SK-N-SH treated with all-trans-retinoic acid at 6 μM for 48 hours (cell line): ENCODE results near the gene SKAP2.

Experiments used
- CSRNP3 ChIP-seq: fragments of 250-450 bp; sonication (Bioruptor Pico); IDR thresholded peaks from 2 replicates; pipeline ENCODE4 v1.5.1; 2021; ENCODE audit warnings: mild to moderate bottlenecking, moderate library complexity
- GLIS3 ChIP-seq: fragments of 250-450 bp; sonication (Bioruptor Pico); IDR thresholded peaks from 2 replicates; pipeline ENCODE4 v1.5.0; 2020; ENCODE audit warnings: mild to moderate bottlenecking, moderate library complexity
- ISL1 ChIP-seq: fragments of 250-450 bp; sonication (Bioruptor Pico); IDR thresholded peaks from 2 replicates; pipeline ENCODE4 v2.1.2; 2022; ENCODE audit warnings: mild to moderate bottlenecking, moderate library complexity
- PATZ1 ChIP-seq: fragments of 250-450 bp; sonication (Bioruptor Pico); IDR thresholded peaks from 2 replicates; pipeline ENCODE4 v1.8.0; 2020; ENCODE audit warnings: mild to moderate bottlenecking, moderate library complexity, borderline replicate concordance
- TSHZ2 ChIP-seq: fragments of 250-450 bp; sonication (Bioruptor Pico); IDR thresholded peaks from 2 replicates; pipeline ENCODE4 v1.5.0; 2020; ENCODE audit warnings: mild to moderate bottlenecking, moderate library complexity
- ZC3H10 ChIP-seq: fragments of 250-450 bp; sonication (Bioruptor Pico); IDR thresholded peaks from 2 replicates; pipeline ENCODE4 v1.5.1; 2021; ENCODE audit warnings: mild to moderate bottlenecking, moderate library complexity
- ZFP3 ChIP-seq: fragments of 250-450 bp; sonication (Bioruptor Pico); IDR thresholded peaks from 2 replicates; pipeline ENCODE4 v1.5.0; 2020; ENCODE audit warnings: mild to moderate bottlenecking, moderate library complexity
- ZFP30 ChIP-seq: fragments of 450-650 bp; formaldehyde crosslinking; IDR thresholded peaks from 2 replicates; pipeline ENCODE4 v1.5.0; 2022; ENCODE audit warnings: mild to moderate bottlenecking, moderate library complexity
- ZNF70 ChIP-seq: fragments of 450-650 bp; formaldehyde crosslinking; IDR thresholded peaks from 2 replicates; pipeline ENCODE4 v1.5.0; 2020; ENCODE audit warnings: mild to moderate bottlenecking, moderate library complexity
- TF ChIP-seq, protein P1 (sequence below): fragments of 250-450 bp; sonication (Bioruptor Pico); IDR thresholded peaks from 2 replicates; pipeline ENCODE4 v1.8.0; 2021; ENCODE audit warnings: low read depth, mild to moderate bottlenecking, moderate library complexity, borderline replicate concordance

DNA sequence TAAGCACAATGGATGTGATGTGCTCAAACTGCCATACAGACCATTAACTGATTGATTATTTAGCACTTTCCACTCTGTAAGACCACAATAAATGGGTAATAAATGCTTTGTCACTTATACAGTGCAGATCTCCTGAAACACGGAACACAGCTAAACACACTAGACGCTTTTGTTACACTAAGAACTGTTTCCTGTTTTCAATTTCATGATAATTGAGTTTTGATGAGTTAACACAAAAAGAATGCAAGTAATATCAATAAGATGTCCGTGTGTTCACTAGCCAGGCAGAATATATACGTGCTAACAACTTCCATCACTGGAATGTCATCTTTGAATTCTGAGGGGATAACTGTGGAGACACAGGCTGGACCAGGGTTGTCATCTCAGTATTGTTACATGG is 178.8 kb downstream of the SKAP2 start:
- TF ChIP-seq PATZ1 (CRISPR knock-in tag) (no peak), GLIS3 (CRISPR knock-in tag) (no peak), ZNF70 (no peak), ZFP3 (CRISPR knock-in tag) (no peak), ZC3H10 (CRISPR knock-in tag) (no peak), ISL1 (CRISPR knock-in tag) (no peak), CSRNP3 (no peak), TSHZ2 (CRISPR knock-in tag) (no peak), ZFP30 (CRISPR knock-in tag) (no peak)
- TF ChIP-seq, protein P1, sequence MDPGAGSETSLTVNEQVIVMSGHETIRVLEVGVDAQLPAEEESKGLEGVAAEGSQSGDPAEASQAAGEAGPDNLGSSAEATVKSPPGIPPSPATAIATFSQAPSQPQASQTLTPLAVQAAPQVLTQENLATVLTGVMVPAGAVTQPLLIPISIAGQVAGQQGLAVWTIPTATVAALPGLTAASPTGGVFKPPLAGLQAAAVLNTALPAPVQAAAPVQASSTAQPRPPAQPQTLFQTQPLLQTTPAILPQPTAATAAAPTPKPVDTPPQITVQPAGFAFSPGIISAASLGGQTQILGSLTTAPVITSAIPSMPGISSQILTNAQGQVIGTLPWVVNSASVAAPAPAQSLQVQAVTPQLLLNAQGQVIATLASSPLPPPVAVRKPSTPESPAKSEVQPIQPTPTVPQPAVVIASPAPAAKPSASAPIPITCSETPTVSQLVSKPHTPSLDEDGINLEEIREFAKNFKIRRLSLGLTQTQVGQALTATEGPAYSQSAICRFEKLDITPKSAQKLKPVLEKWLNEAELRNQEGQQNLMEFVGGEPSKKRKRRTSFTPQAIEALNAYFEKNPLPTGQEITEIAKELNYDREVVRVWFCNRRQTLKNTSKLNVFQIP (CRISPR knock-in tag), result no peak
